NB4 (cell line): ENCODE measurements around the gene TRIP12.

Experiments
- MYC ChIP-seq: IDR thresholded peaks from 2 replicates; pipeline ENCODE4 v1.6.1; 2011; ENCODE audit warnings: low read depth, low read length
- POLR2A ChIP-seq: IDR thresholded peaks from 2 replicates; pipeline ENCODE4 v1.6.1; 2011; ENCODE audit warnings: mild to moderate bottlenecking; ENCODE audit not compliant: insufficient read length; ENCODE audit errors: extremely low read depth
- TF ChIP-seq, protein P1 (sequence below): IDR thresholded peaks from one replicate; pipeline ENCODE4 v1.5.1; 2012; ENCODE audit warnings: low read depth, low read length
- TF ChIP-seq, protein P2 (sequence below): IDR thresholded peaks from 2 replicates; pipeline ENCODE4 v1.6.1; 2011; ENCODE audit warnings: low read depth, low read length

DNA sequence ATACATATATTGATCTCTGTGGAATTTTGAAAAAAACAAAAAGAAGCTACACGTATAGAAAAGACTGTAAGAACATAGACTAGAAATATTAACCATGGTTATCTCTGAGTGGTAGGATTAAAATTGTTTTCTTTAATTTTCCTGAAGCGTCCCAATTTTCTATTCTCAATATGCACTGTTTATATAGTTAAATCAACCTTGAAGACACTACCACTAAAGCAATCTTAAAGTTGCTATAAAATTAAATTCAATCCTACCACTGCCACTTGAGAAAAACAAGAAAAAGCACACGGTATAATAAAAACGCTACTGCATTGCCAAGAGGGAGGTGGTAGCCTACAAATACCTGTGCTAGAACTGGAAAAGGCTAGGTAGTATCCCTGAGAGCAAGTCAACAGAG lies 47.2 kb downstream of the TRIP12 start:
- TF ChIP-seq POLR2A, result no peak
- TF ChIP-seq, protein P1, sequence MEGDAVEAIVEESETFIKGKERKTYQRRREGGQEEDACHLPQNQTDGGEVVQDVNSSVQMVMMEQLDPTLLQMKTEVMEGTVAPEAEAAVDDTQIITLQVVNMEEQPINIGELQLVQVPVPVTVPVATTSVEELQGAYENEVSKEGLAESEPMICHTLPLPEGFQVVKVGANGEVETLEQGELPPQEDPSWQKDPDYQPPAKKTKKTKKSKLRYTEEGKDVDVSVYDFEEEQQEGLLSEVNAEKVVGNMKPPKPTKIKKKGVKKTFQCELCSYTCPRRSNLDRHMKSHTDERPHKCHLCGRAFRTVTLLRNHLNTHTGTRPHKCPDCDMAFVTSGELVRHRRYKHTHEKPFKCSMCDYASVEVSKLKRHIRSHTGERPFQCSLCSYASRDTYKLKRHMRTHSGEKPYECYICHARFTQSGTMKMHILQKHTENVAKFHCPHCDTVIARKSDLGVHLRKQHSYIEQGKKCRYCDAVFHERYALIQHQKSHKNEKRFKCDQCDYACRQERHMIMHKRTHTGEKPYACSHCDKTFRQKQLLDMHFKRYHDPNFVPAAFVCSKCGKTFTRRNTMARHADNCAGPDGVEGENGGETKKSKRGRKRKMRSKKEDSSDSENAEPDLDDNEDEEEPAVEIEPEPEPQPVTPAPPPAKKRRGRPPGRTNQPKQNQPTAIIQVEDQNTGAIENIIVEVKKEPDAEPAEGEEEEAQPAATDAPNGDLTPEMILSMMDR, result no peak
- TF ChIP-seq, protein P2, sequence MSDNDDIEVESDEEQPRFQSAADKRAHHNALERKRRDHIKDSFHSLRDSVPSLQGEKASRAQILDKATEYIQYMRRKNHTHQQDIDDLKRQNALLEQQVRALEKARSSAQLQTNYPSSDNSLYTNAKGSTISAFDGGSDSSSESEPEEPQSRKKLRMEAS, result no peak
- TF ChIP-seq MYC, result no peak
